ENCODE measurements around the gene JPT2. TPM values are rescaled to one million over a fixed set of nuclear protein-coding genes. Genes with fewer than 3 reads are reported as not detected.

Gene JPT2
- total RNA-seq, 2 experiments from 2014 or later, result 56.5 to 65.2 TPM

DNA sequence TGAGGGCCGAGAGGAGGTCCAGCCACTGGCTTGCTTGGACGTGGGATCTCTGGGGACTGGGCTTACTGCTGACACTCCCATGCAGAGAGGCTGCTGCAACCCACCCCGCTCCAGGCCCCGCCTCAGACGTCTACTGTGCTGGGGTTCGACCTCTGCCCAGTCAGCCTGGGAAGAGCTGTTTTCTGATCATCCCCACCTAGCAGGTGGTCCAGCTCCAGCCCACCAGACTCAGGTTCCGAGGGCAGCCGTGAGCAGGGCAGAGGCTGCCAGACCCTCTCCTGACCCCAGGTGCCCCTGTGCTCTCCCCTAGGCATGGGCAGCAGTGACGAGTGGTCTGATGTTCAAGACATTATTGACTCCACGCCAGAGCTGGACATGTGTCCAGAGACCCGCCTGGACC is 69.9 kb downstream of the JPT2 start:
- Mint-ChIP-seq H3K4me1 (no peaks in the 10 kb centered on the region), H3K4me3 (no peak overlapping the region), H3K27me3 (no peaks in the 10 kb centered on the region), H3K27ac (no peak overlapping the region), H3K36me3 (ENCODE audit: low read depth) (peaks cover 9% of the 10 kb centered on the region), H3K9me3 (no peaks in the 10 kb centered on the region)
- ChIA-PET CTCF (no interaction called here), POLR2A (no interaction called here)
- DNase-seq, result no peak

DNA sequence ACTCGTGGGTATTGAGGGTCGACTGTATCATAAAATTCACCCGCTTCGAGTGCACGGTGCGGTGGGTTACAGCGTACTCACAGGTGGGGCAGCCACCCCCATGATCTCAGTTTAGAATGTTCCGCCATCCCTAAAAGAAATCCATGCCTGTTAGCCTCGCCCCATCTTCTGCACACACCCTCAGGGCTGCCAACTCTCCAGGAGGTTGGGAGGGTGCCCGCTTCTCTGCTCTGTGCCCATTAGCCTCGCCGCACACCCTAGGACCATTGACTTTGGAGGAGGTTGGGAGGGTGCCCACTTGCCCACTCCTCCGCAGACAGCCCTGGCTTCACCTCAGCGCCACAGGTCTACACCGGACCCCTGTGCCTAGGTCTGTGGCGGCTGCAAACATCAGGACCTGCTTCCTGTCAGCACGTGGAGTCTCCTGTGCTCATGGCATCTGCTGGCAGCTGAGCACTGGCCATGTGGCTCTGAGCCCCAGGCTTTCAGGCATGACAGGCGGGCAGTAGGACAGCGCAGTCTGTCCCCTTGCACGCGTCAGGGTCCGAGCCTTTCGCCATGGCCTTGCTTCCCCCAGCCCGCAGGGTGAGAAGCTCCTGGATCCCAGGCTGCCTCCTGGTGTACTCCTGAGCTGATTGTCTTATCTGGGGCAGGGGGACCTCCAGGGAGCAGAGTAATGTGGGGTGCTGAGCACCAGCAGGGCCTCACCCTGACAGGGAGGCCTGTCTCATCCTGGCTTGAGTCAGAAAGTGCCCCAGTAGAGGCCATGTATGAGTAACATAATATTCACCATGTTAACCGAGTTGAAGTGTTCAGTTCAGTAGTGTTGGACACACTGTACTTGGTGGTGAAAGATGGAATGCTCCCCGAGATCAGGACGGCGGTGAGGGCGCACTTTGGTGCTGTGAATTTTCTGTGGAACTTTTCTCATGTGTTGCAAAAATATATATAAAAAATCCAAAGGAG is 71.4 kb downstream of the JPT2 start:
- Mint-ChIP-seq H3K36me3 (ENCODE audit: low read depth) (peaks cover 7% of the 10 kb centered on the region), H3K4me3 (no peak overlapping the region), H3K4me1 (no peaks in the 10 kb centered on the region), H3K27me3 (no peaks in the 10 kb centered on the region), H3K9me3 (no peaks in the 10 kb centered on the region), H3K27ac (no peak overlapping the region)
- CTCF ChIA-PET, result interaction anchor here (0.7 to 1.6 kb wide), 2 partner anchors 10 to 43 kb away, joined by 3 read pairs; partner anchors contain the start of gene MAPK8IP3
- no peak for DNase-seq
- POLR2A ChIA-PET, result no interaction called here

Small RNA genes within 50 kb of the gene (microRNA-seq; reads per million reads assigned to microRNA genes)
- gene MIR3177 (ENCODE audit: borderline microRNAs expressed, borderline replicate concordance), result 2.7 reads per million, percentile 13 among the genes with 10 or more reads in this experiment

Other genes with a start within 250 kb of the JPT2 start
- not detected for gene PERCC1, start 247.2 kb upstream of the JPT2 start, total RNA-seq
- gene CCDC154, start 233.7 kb upstream of the JPT2 start, total RNA-seq, result 1 to 10 TPM; 1.9 to 2.7 TPM
- 10 to 100 TPM; 58.3 to 64.0 TPM for gene CLCN7, start 203.3 kb upstream of the JPT2 start, total RNA-seq
- gene PTX4, start 189.3 kb upstream of the JPT2 start, total RNA-seq, result not detected
- gene TELO2, start 184.9 kb upstream of the JPT2 start, total RNA-seq, result 10 to 100 TPM; 49.1 to 65.5 TPM
- gene TMEM204, start 144.6 kb upstream of the JPT2 start, total RNA-seq, result 10 to 100 TPM; 60.6 to 73.5 TPM
- 1 to 10 TPM; 9.3 TPM for gene IFT140, start 66.2 kb upstream of the JPT2 start, total RNA-seq
- gene CRAMP1, start 65.9 kb upstream of the JPT2 start, total RNA-seq, result 10 to 100 TPM; 25.6 to 27.4 TPM
- 100 to 1,000 TPM; 101 to 108 TPM for gene MAPK8IP3, start 27.9 kb downstream of the JPT2 start, total RNA-seq
- 10 to 100 TPM; 31.3 to 47.4 TPM for gene NME3, start 93.3 kb downstream of the JPT2 start, total RNA-seq
- gene EME2, start 94.5 kb downstream of the JPT2 start, total RNA-seq, result 10 to 100 TPM; 28.7 to 33.4 TPM
- 100 to 1,000 TPM in 1 of 2 experiments, 10 to 100 TPM in 1; 93.6 to 105 TPM for gene MRPS34, start 94.9 kb downstream of the JPT2 start, total RNA-seq
- gene SPSB3, start 104.3 kb downstream of the JPT2 start, total RNA-seq, result 10 to 100 TPM; 38.0 to 42.9 TPM
- 10 to 100 TPM; 40.2 to 53.8 TPM for gene NUBP2, start 104.7 kb downstream of the JPT2 start, total RNA-seq
- under 1 TPM in 1 of 2 experiments, not detected in 1; 0.15 TPM for gene IGFALS, start 115.4 kb downstream of the JPT2 start, total RNA-seq
- gene HAGH, start 148.5 kb downstream of the JPT2 start, total RNA-seq, result 10 to 100 TPM; 34.9 to 45.6 TPM
- gene FAHD1, start 148.9 kb downstream of the JPT2 start, total RNA-seq, result 10 to 100 TPM; 11.3 to 12.9 TPM
- not detected for gene MEIOB, start 193.9 kb downstream of the JPT2 start, total RNA-seq
- not detected for gene HS3ST6, start 240.1 kb downstream of the JPT2 start, total RNA-seq

Measured in activated CD4-positive, alpha-beta T cell treated with anti-CD3 and anti-CD28 coated beads, Interleukin-2, amount 10 ng/mL, durations not matched to agents 7 days and 5 days (primary cell).